ENCODE measurements around the gene SLC4A1.

SLC4A1 gene

GRCh38 chr17:44267818-44268490 is at the start of gene SLC4A1:
TSS of gene SLC4A1 (minus strand) at chr17:44268135. CDS start at chr17:44262866, 5,269 bp downstream.
- no peak for DNase-seq

GRCh38 chr17:44317545-44317944 is 49.6 kb upstream of the SLC4A1 start:
- no peak for DNase-seq

- DNase-seq = no peak
Observed at GRCh38 chr17:44315760-44316731, 48.1 kb upstream of the SLC4A1 start.

- peak; percentile 49 for DNase-seq
Observed at GRCh38 chr17:44314869-44315661, 47.1 kb upstream of the SLC4A1 start.

- no peak for DNase-seq
Observed at GRCh38 chr17:44314524-44314868, 46.6 kb upstream of the SLC4A1 start.

- no peak for DNase-seq
Observed at GRCh38 chr17:44314031-44314430, 46.1 kb upstream of the SLC4A1 start.

GRCh38 chr17:44312396-44313104 is 44.6 kb upstream of the SLC4A1 start:
- no peak for DNase-seq

- DNase-seq = no peak
Observed at GRCh38 chr17:44311562-44312181, 43.7 kb upstream of the SLC4A1 start.

GRCh38 chr17:44310609-44311376 is 42.9 kb upstream of the SLC4A1 start:
- DNase-seq = no peak

- no peak for DNase-seq
Observed at GRCh38 chr17:44310188-44310587, 42.3 kb upstream of the SLC4A1 start.

GRCh38 chr17:44309472-44309871 is 41.5 kb upstream of the SLC4A1 start:
- no peak for DNase-seq

GRCh38 chr17:44308865-44309264 is 40.9 kb upstream of the SLC4A1 start:
- peak; percentile 9 for DNase-seq

GRCh38 chr17:44308320-44308818 is 40.4 kb upstream of the SLC4A1 start, which contains the start of gene RUNDC3A:
TSS of gene RUNDC3A (plus strand) at chr17:44308601. CDS start at chr17:44308833, 232 bp downstream.
- DNase-seq = peak; percentile 17

GRCh38 chr17:44307387-44308186 is 39.7 kb upstream of the SLC4A1 start:
- DNase-seq = peak; percentile 40

- peak; percentile 54 for DNase-seq
Observed at GRCh38 chr17:44304651-44305050, 36.7 kb upstream of the SLC4A1 start.

- DNase-seq = no peak
Observed at GRCh38 chr17:44297975-44298374, 30.0 kb upstream of the SLC4A1 start.

GRCh38 chr17:44293509-44294226 is 25.7 kb upstream of the SLC4A1 start:
- DNase-seq = no peak

- DNase-seq = no peak
Observed at GRCh38 chr17:44287651-44288050, 19.7 kb upstream of the SLC4A1 start.

GRCh38 chr17:44284024-44284400 is 16.1 kb upstream of the SLC4A1 start:
- DNase-seq = no peak

Measured in NCI-H2029 (cell line).